Caco-2 (cell line): ENCODE measurements around the gene IFNA8. TPM values are rescaled to one million over a fixed set of nuclear protein-coding genes. Genes with fewer than 3 reads are reported as not detected.

Source experiments
- BruUV-seq: library from RNA; stranded (reverse); fragments of 400-500 nt; replicated peaks from 2 replicates; lab custom pipeline; 2021; lab: Mats Ljungman, UMichigan
- CTCF ChIA-PET: fragments of 300-600 bp; sonication (Branson Sonifier 250); formaldehyde crosslinking; loops from one replicate; lab custom pipeline; 2022; ENCODE audit warnings: antibody characterized with exemption; lab: Charles Lee
- POLR2A ChIA-PET: fragments of 300-600 bp; sonication (Branson Sonifier 250); formaldehyde crosslinking; loops from one replicate; lab custom pipeline; 2022; ENCODE audit warnings: antibody characterized with exemption; lab: Charles Lee
- DNase-seq, 2 experiments: peaks; one replicate each; pipeline versions ENCODE4 v3.0.0 to v3.0.0-alpha.2; 2020 to 2022
- H3K27me3 ChIP-seq: replicated peaks from 2 replicates; pipeline ENCODE4 v1.6.0; 2011; ENCODE audit warnings: low read length; ENCODE audit not compliant: control insufficient read depth, insufficient read depth
- H3K36me3 ChIP-seq: 2 replicates; pipeline ENCODE4 v1.5.1; 2011; ENCODE audit warnings: low read length; ENCODE audit not compliant: control insufficient read depth, insufficient read depth
- H3K4me1 ChIP-seq: fragments of 250-450 bp; sonication (Bioruptor Pico); 2 replicates; pipeline ENCODE4 v1.5.1; 2020; ENCODE audit warnings: mild to moderate bottlenecking
- H3K4me3 ChIP-seq: 2 replicates; pipeline ENCODE4 v1.5.1; 2011; ENCODE audit warnings: low read depth, mild to moderate bottlenecking, control low read depth, low read length
- H3K9me3 ChIP-seq: fragments of 250-450 bp; sonication (Bioruptor Pico); 2 replicates; pipeline ENCODE4 v1.5.1; 2020; ENCODE audit warnings: mild to moderate bottlenecking, moderate library complexity
- H3K27ac Mint-ChIP-seq: one replicate; pipeline ENCODE4 v1.8.0; 2022; ENCODE audit warnings: mixed read lengths; ENCODE audit not compliant: unreplicated experiment
- H3K27me3 Mint-ChIP-seq: one replicate; pipeline ENCODE4 v1.8.0; 2022; ENCODE audit warnings: mixed read lengths; ENCODE audit not compliant: insufficient read depth, unreplicated experiment
- H3K36me3 Mint-ChIP-seq: one replicate; pipeline ENCODE4 v1.8.0; 2022; ENCODE audit warnings: mild to moderate bottlenecking, mixed read lengths; ENCODE audit not compliant: insufficient read depth, unreplicated experiment
- H3K4me1 Mint-ChIP-seq: one replicate; pipeline ENCODE4 v1.8.0; 2022; ENCODE audit warnings: low read depth, mixed read lengths; ENCODE audit not compliant: unreplicated experiment
- H3K4me3 Mint-ChIP-seq: one replicate; pipeline ENCODE4 v1.8.0; 2022; ENCODE audit warnings: mild to moderate bottlenecking, moderate library complexity, mixed read lengths; ENCODE audit not compliant: unreplicated experiment
- H3K9me3 Mint-ChIP-seq: one replicate; pipeline ENCODE4 v1.8.0; 2022; ENCODE audit warnings: mixed read lengths; ENCODE audit not compliant: unreplicated experiment
- CTCF ChIP-seq, 2 experiments: fragments of 200-600 bp in 1 of 2; IDR thresholded peaks; 1 replicate in 1 of 2; 2 replicates in 1 of 2; pipeline versions ENCODE4 v1.5.1 to v1.8.0; 2011 to 2022; ENCODE audit warnings: antibody characterized with exemption in 1 of 2, control low read depth in 1 of 2, inconsistent platforms in 1 of 2, low read depth in 1 of 2, low read length in 1 of 2, mild to moderate bottlenecking in 1 of 2, moderate library complexity in 1 of 2; ENCODE audit not compliant: insufficient read depth in 1 of 2, severe bottlenecking in 1 of 2, unreplicated experiment in 1 of 2
- intact Hi-C: fragments of 100-400 bp; cut with micrococcal nuclease; formaldehyde crosslinking; loops from one replicate; pipeline ENCODE4 v1.10.0; 2022; ENCODE audit not compliant: unreplicated experiment
- total RNA-seq: library from RNA; stranded (reverse); gene quantifications from 2 replicates; pipeline ENCODE4 v1.2.3, GENCODE V29; 2022

The IFNA8 gene
- total RNA-seq, 1 experiment from 2014 or later: not detected

GRCh38 chr9:21402386-21403251 lies 6.3 kb upstream of the IFNA8 start:
- Histone ChIP-seq H3K36me3 (no peaks in the 10 kb centered on the region), H3K9me3 (no peaks in the 10 kb centered on the region), H3K27me3 (no peaks in the 10 kb centered on the region), H3K4me1 (no peaks in the 10 kb centered on the region), H3K4me3 (no peak overlapping the region)
- ChIA-PET CTCF (no interaction called here), POLR2A (no interaction called here)
- DNase-seq: no peak
- H3K27ac Mint-ChIP-seq: no peak overlapping the region
- H3K9me3 Mint-ChIP-seq: no peaks in the 10 kb centered on the region
- intact Hi-C loops: no loop called here
- H3K4me1 Mint-ChIP-seq: no peaks in the 10 kb centered on the region
- peaks cover 9% of the 10 kb centered on the region for H3K27me3 Mint-ChIP-seq
- no peak for TF ChIP-seq CTCF (IDR thresholded peaks at IDR 0.05; ENCODE audit: insufficient read depth in 1 of 2, low read depth in 1 of 2, low read length in 1 of 2, severe bottlenecking in 1 of 2, unreplicated experiment in 1 of 2)
- no peak overlapping the region for H3K4me3 Mint-ChIP-seq
- no peaks in the 10 kb centered on the region for H3K36me3 Mint-ChIP-seq
- BruUV-seq: no TSS peak

GRCh38 chr9:21404146-21404545 lies 4.8 kb upstream of the IFNA8 start:
- Mint-ChIP-seq H3K27me3 (peaks cover 9% of the 10 kb centered on the region), H3K36me3 (no peaks in the 10 kb centered on the region), H3K4me1 (no peaks in the 10 kb centered on the region), H3K4me3 (no peak overlapping the region), H3K27ac (no peak overlapping the region), H3K9me3 (no peaks in the 10 kb centered on the region)
- intact Hi-C loops: no loop called here
- BruUV-seq: no TSS peak
- DNase-seq: no peak
- no peak overlapping the region for H3K4me3 ChIP-seq
- no peaks in the 10 kb centered on the region for H3K4me1 ChIP-seq
- H3K36me3 ChIP-seq: no peaks in the 10 kb centered on the region
- H3K27me3 ChIP-seq: no peaks in the 10 kb centered on the region
- H3K9me3 ChIP-seq: no peaks in the 10 kb centered on the region
- POLR2A ChIA-PET: no interaction called here
- TF ChIP-seq CTCF (IDR thresholded peaks at IDR 0.05; ENCODE audit: insufficient read depth in 1 of 2, low read depth in 1 of 2, low read length in 1 of 2, severe bottlenecking in 1 of 2, unreplicated experiment in 1 of 2): no peak
- CTCF ChIA-PET: no interaction called here

GRCh38 chr9:21412107-21412506 lies 3.2 kb downstream of the IFNA8 start:
- Mint-ChIP-seq H3K4me3 (no peak overlapping the region), H3K9me3 (no peaks in the 10 kb centered on the region), H3K27me3 (peaks cover 10% of the 10 kb centered on the region), H3K27ac (no peak overlapping the region), H3K36me3 (no peaks in the 10 kb centered on the region), H3K4me1 (no peaks in the 10 kb centered on the region)
- Histone ChIP-seq H3K27me3 (no peaks in the 10 kb centered on the region), H3K4me1 (no peaks in the 10 kb centered on the region), H3K4me3 (no peak overlapping the region), H3K36me3 (no peaks in the 10 kb centered on the region), H3K9me3 (no peaks in the 10 kb centered on the region)
- CTCF ChIA-PET: interaction anchor here (0.6 kb wide), 1 partner anchor 297 kb away, joined by 3 read pairs; no protein-coding TSS in a partner anchor
- POLR2A ChIA-PET: no interaction called here
- DNase-seq: no peak
- BruUV-seq: no TSS peak
- TF ChIP-seq CTCF (IDR thresholded peaks at IDR 0.05; ENCODE audit: insufficient read depth in 1 of 2, low read depth in 1 of 2, low read length in 1 of 2, severe bottlenecking in 1 of 2, unreplicated experiment in 1 of 2): no peak
- intact Hi-C loops: no loop called here
